ENCODE data around the gene SOAT2.

The SOAT2 gene

GRCh38 chr12:53113136-53113705 lies 9.9 kb downstream of the SOAT2 start:
- no peak overlapping the region for H2BK120ac ChIP-seq (ENCODE audit: low read depth, low read length)
- H4K8ac ChIP-seq (ENCODE audit: low read length): no peak overlapping the region
- WGBS: 85% methylated on average over 11 of the region's 12 CpGs

GRCh38 chr12:53113951-53114350 lies 10.7 kb downstream of the SOAT2 start:
- Histone ChIP-seq H3K18ac (ENCODE audit: low read depth in 1 of 2, low read length in 2 of 2) (no peak overlapping the region), H3K23ac (ENCODE audit: low read length in 2 of 2) (no peak overlapping the region), H2AK5ac (ENCODE audit: low read length, severe bottlenecking) (no peak overlapping the region), H3K4me3 (ENCODE audit: insufficient read depth in 1 of 2, low read depth in 1 of 2, low read length in 2 of 2) (no peak overlapping the region), H2BK5ac (ENCODE audit: low read depth, low read length, poor library complexity, severe bottlenecking) (no peak overlapping the region), H3K79me1 (replicated peaks; ENCODE audit: low read length, poor library complexity, severe bottlenecking) (no peaks in the 10 kb centered on the region), H2BK15ac (ENCODE audit: low read depth, poor library complexity, severe bottlenecking) (no peak overlapping the region), H3K27ac (ENCODE audit: low read length, poor library complexity, severe bottlenecking) (no peak overlapping the region), H2AFZ (ENCODE audit: low read depth, low read length) (no peak overlapping the region), H3K4me1 (ENCODE audit: control insufficient read depth, insufficient read depth, low read depth, low read length) (peaks cover 2% of the 10 kb centered on the region), H4K8ac (ENCODE audit: low read length) (no peak overlapping the region), H2BK120ac (ENCODE audit: low read depth, low read length) (no peak overlapping the region), H3K27me3 (ENCODE audit: control insufficient read depth in 1 of 2, insufficient read depth in 1 of 2, low read length in 2 of 2) (no peaks in the 10 kb centered on the region), H3K4ac (ENCODE audit: low read depth in 1 of 2, low read length in 2 of 2) (no peak overlapping the region), H3K9ac (ENCODE audit: low read length) (no peak overlapping the region), H4K91ac (ENCODE audit: low read length) (no peak overlapping the region), H3K14ac (ENCODE audit: low read length in 2 of 2) (no peak overlapping the region), H3K36me3 (ENCODE audit: control insufficient read depth in 1 of 2, insufficient read depth in 2 of 2, low read depth in 1 of 2, low read length in 2 of 2) (no peaks in the 10 kb centered on the region), H3K9me3 (ENCODE audit: control insufficient read depth, low read length) (no peaks in the 10 kb centered on the region), H2BK12ac (ENCODE audit: low read length in 2 of 2) (no peak overlapping the region), H3K4me2 (ENCODE audit: low read length, poor library complexity, severe bottlenecking) (no peak overlapping the region)
- DNase-seq: no peak

More at GRCh38 chr12:53113136-53113705, 9.9 kb downstream of the SOAT2 start:
- no peak overlapping the region for H2BK5ac ChIP-seq (ENCODE audit: low read depth, low read length, poor library complexity, severe bottlenecking)
- no peaks in the 10 kb centered on the region for H3K79me1 ChIP-seq (replicated peaks; ENCODE audit: low read length, poor library complexity, severe bottlenecking)
- no peak overlapping the region for H3K14ac ChIP-seq (ENCODE audit: low read length in 2 of 2)
- no peaks in the 10 kb centered on the region for H3K9me3 ChIP-seq (ENCODE audit: control insufficient read depth, low read length)
- H2AFZ ChIP-seq (ENCODE audit: low read depth, low read length): peak overlapping the region; percentile 53
- H3K36me3 ChIP-seq (ENCODE audit: control insufficient read depth in 1 of 2, insufficient read depth in 2 of 2, low read depth in 1 of 2, low read length in 2 of 2): no peaks in the 10 kb centered on the region
- no peak overlapping the region for H3K27ac ChIP-seq (ENCODE audit: low read length, poor library complexity, severe bottlenecking)
- no peak for DNase-seq
- no peak overlapping the region for H2BK15ac ChIP-seq (ENCODE audit: low read depth, poor library complexity, severe bottlenecking)
- H2AK5ac ChIP-seq (ENCODE audit: low read length, severe bottlenecking): no peak overlapping the region
- H3K4ac ChIP-seq (ENCODE audit: low read depth in 1 of 2, low read length in 2 of 2): no peak overlapping the region
- H4K91ac ChIP-seq (ENCODE audit: low read length): no peak overlapping the region
- peaks cover 2% of the 10 kb centered on the region for H3K4me1 ChIP-seq (ENCODE audit: control insufficient read depth, insufficient read depth, low read depth, low read length)
- no peak overlapping the region for H3K9ac ChIP-seq (ENCODE audit: low read length)
- no peak overlapping the region for H3K23ac ChIP-seq (ENCODE audit: low read length in 2 of 2)
- no peaks in the 10 kb centered on the region for H3K27me3 ChIP-seq (ENCODE audit: control insufficient read depth in 1 of 2, insufficient read depth in 1 of 2, low read length in 2 of 2)
- H3K18ac ChIP-seq (ENCODE audit: low read depth in 1 of 2, low read length in 2 of 2): no peak overlapping the region
- H3K4me3 ChIP-seq (ENCODE audit: insufficient read depth in 1 of 2, low read depth in 1 of 2, low read length in 2 of 2): no peak overlapping the region
- H3K4me2 ChIP-seq (ENCODE audit: low read length, poor library complexity, severe bottlenecking): no peak overlapping the region
- H2BK12ac ChIP-seq (ENCODE audit: low read length in 2 of 2): no peak overlapping the region

- peak overlapping the region in 1 of 2 experiments; percentile 57 for H3K14ac ChIP-seq (ENCODE audit: low read length in 2 of 2)
- no peak overlapping the region for H2BK12ac ChIP-seq (ENCODE audit: low read length in 2 of 2)
- H2BK15ac ChIP-seq (ENCODE audit: low read depth, poor library complexity, severe bottlenecking): peak overlapping the region; percentile 54
- no peak overlapping the region for H3K4me3 ChIP-seq (ENCODE audit: insufficient read depth in 1 of 2, low read depth in 1 of 2, low read length in 2 of 2)
- H4K91ac ChIP-seq (ENCODE audit: low read length): peak overlapping the region; percentile 25
- no peak overlapping the region for H3K18ac ChIP-seq (ENCODE audit: low read depth in 1 of 2, low read length in 2 of 2)
- no peak overlapping the region for H2BK120ac ChIP-seq (ENCODE audit: low read depth, low read length)
- H3K9me3 ChIP-seq (ENCODE audit: control insufficient read depth, low read length): no peaks in the 10 kb centered on the region
- no peak overlapping the region for H3K23ac ChIP-seq (ENCODE audit: low read length in 2 of 2)
- no peak overlapping the region for H2BK5ac ChIP-seq (ENCODE audit: low read depth, low read length, poor library complexity, severe bottlenecking)
- H3K36me3 ChIP-seq (ENCODE audit: control insufficient read depth in 1 of 2, insufficient read depth in 2 of 2, low read depth in 1 of 2, low read length in 2 of 2): no peaks in the 10 kb centered on the region
- no peaks in the 10 kb centered on the region for H3K79me1 ChIP-seq (replicated peaks; ENCODE audit: low read length, poor library complexity, severe bottlenecking)
- H3K4me1 ChIP-seq (ENCODE audit: control insufficient read depth, insufficient read depth, low read depth, low read length): peaks cover 2% of the 10 kb centered on the region
- no peak for DNase-seq
- H3K27ac ChIP-seq (ENCODE audit: low read length, poor library complexity, severe bottlenecking): no peak overlapping the region
- no peak overlapping the region for H2AK5ac ChIP-seq (ENCODE audit: low read length, severe bottlenecking)
- no peak overlapping the region for H4K8ac ChIP-seq (ENCODE audit: low read length)
- H3K4me2 ChIP-seq (ENCODE audit: low read length, poor library complexity, severe bottlenecking): no peak overlapping the region
- no peaks in the 10 kb centered on the region for H3K27me3 ChIP-seq (ENCODE audit: control insufficient read depth in 1 of 2, insufficient read depth in 1 of 2, low read length in 2 of 2)
- H3K4ac ChIP-seq (ENCODE audit: low read depth in 1 of 2, low read length in 2 of 2): no peak overlapping the region
- H2AFZ ChIP-seq (ENCODE audit: low read depth, low read length): no peak overlapping the region
- no peak overlapping the region for H3K9ac ChIP-seq (ENCODE audit: low read length)
- whole genome bisulfite sequencing: 84% methylated on average over 33 of the region's 33 CpGs
Observed at GRCh38 chr12:53115112-53115890, 12.0 kb downstream of the SOAT2 start.

- Histone ChIP-seq H3K18ac (ENCODE audit: low read depth in 1 of 2, low read length in 2 of 2) (no peak overlapping the region), H3K36me3 (ENCODE audit: control insufficient read depth in 1 of 2, insufficient read depth in 2 of 2, low read depth in 1 of 2, low read length in 2 of 2) (no peaks in the 10 kb centered on the region), H3K14ac (ENCODE audit: low read length in 2 of 2) (no peak overlapping the region), H3K9ac (ENCODE audit: low read length) (no peak overlapping the region), H3K4me2 (ENCODE audit: low read length, poor library complexity, severe bottlenecking) (no peak overlapping the region), H4K8ac (ENCODE audit: low read length) (no peak overlapping the region), H2BK120ac (ENCODE audit: low read depth, low read length) (no peak overlapping the region), H2BK15ac (ENCODE audit: low read depth, poor library complexity, severe bottlenecking) (no peak overlapping the region), H3K79me1 (replicated peaks; ENCODE audit: low read length, poor library complexity, severe bottlenecking) (no peaks in the 10 kb centered on the region), H4K91ac (ENCODE audit: low read length) (no peak overlapping the region), H2BK5ac (ENCODE audit: low read depth, low read length, poor library complexity, severe bottlenecking) (no peak overlapping the region), H2AFZ (ENCODE audit: low read depth, low read length) (no peak overlapping the region), H3K27ac (ENCODE audit: low read length, poor library complexity, severe bottlenecking) (no peak overlapping the region), H3K4me1 (ENCODE audit: control insufficient read depth, insufficient read depth, low read depth, low read length) (peaks cover 2% of the 10 kb centered on the region), H2BK12ac (ENCODE audit: low read length in 2 of 2) (no peak overlapping the region), H3K4ac (ENCODE audit: low read depth in 1 of 2, low read length in 2 of 2) (no peak overlapping the region), H3K9me3 (ENCODE audit: control insufficient read depth, low read length) (no peaks in the 10 kb centered on the region), H3K23ac (ENCODE audit: low read length in 2 of 2) (no peak overlapping the region), H3K27me3 (ENCODE audit: control insufficient read depth in 1 of 2, insufficient read depth in 1 of 2, low read length in 2 of 2) (no peaks in the 10 kb centered on the region), H2AK5ac (ENCODE audit: low read length, severe bottlenecking) (no peak overlapping the region), H3K4me3 (ENCODE audit: insufficient read depth in 1 of 2, low read depth in 1 of 2, low read length in 2 of 2) (no peak overlapping the region)
- 92% methylated on average over 8 of the region's 8 CpGs for WGBS
- DNase-seq: no peak
Observed at GRCh38 chr12:53115891-53116648, 12.8 kb downstream of the SOAT2 start.
